Measurements from ENCODE around the gene KIAA0586. TPM values are rescaled to one million over a fixed set of nuclear protein-coding genes. Genes with fewer than 3 reads are reported as not detected.

The KIAA0586 gene
- total RNA-seq, 1 experiment from 2014 or later: 25.7 TPM

- peak within 1 kb of the TSS; percentile 79 for H3K4me2 ChIP-seq (ENCODE audit: low read length)
- TF ChIP-seq MAX (IDR thresholded peaks at IDR 0.05): peak; percentile 94
- TF ChIP-seq YY1 (IDR thresholded peaks at IDR 0.05; ENCODE audit: extremely low read depth, insufficient replicate concordance, low read depth, low read length): peak; percentile 11
- TF ChIP-seq ZFX (IDR thresholded peaks at IDR 0.05): peak; percentile 70
- TF ChIP-seq RAD21 (IDR thresholded peaks at IDR 0.05; ENCODE audit: low read depth): peak; percentile 31; the same call in 1 of the 2 replicates
- no peak for TF ChIP-seq FOSL1 (IDR thresholded peaks at IDR 0.05; ENCODE audit: low read depth)
- TF ChIP-seq POLR2AphosphoS5 (IDR thresholded peaks at IDR 0.05; ENCODE audit: low read depth, low read length): 0 out of 2 replicates have a peak, but pooled peaks have one; percentile 20
- TF ChIP-seq, protein P1, sequence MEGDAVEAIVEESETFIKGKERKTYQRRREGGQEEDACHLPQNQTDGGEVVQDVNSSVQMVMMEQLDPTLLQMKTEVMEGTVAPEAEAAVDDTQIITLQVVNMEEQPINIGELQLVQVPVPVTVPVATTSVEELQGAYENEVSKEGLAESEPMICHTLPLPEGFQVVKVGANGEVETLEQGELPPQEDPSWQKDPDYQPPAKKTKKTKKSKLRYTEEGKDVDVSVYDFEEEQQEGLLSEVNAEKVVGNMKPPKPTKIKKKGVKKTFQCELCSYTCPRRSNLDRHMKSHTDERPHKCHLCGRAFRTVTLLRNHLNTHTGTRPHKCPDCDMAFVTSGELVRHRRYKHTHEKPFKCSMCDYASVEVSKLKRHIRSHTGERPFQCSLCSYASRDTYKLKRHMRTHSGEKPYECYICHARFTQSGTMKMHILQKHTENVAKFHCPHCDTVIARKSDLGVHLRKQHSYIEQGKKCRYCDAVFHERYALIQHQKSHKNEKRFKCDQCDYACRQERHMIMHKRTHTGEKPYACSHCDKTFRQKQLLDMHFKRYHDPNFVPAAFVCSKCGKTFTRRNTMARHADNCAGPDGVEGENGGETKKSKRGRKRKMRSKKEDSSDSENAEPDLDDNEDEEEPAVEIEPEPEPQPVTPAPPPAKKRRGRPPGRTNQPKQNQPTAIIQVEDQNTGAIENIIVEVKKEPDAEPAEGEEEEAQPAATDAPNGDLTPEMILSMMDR (IDR thresholded peaks at IDR 0.05 in 2 of 3, conservative IDR thresholded peaks at IDR 0.05 in 1 of 3; ENCODE audit: borderline replicate concordance in 1 of 3, insufficient read depth in 1 of 3, low read depth in 2 of 3, low read length in 2 of 3): peak; percentile 8 to 80 (median 68); a peak in 4 of 6 replicates
- TF ChIP-seq CBX3 (IDR thresholded peaks at IDR 0.05; ENCODE audit: low read depth): peak; percentile 73; the same call in 1 of the 2 replicates
- TF ChIP-seq, protein P2, sequence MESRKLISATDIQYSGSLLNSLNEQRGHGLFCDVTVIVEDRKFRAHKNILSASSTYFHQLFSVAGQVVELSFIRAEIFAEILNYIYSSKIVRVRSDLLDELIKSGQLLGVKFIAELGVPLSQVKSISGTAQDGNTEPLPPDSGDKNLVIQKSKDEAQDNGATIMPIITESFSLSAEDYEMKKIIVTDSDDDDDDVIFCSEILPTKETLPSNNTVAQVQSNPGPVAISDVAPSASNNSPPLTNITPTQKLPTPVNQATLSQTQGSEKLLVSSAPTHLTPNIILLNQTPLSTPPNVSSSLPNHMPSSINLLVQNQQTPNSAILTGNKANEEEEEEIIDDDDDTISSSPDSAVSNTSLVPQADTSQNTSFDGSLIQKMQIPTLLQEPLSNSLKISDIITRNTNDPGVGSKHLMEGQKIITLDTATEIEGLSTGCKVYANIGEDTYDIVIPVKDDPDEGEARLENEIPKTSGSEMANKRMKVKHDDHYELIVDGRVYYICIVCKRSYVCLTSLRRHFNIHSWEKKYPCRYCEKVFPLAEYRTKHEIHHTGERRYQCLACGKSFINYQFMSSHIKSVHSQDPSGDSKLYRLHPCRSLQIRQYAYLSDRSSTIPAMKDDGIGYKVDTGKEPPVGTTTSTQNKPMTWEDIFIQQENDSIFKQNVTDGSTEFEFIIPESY (IDR thresholded peaks at IDR 0.05; ENCODE audit: extremely low read depth, insufficient replicate concordance, low read length): no peak
- intact Hi-C loops (cut with micrococcal nuclease): no loop called here
- no TSS peak for BruUV-seq (replicated peaks)
- H3K27ac ChIP-seq (ENCODE audit: low read depth, low read length): peak within 1 kb of the TSS; percentile 34; the same call in 1 of the 2 replicates
- peaks cover 0 to 15% of the 10 kb centered on the region in 2 experiments; a peak in 3 of 4 replicates for H3K4me1 ChIP-seq (ENCODE audit: control insufficient read depth in 1 of 2, insufficient read depth in 2 of 2, low read length in 2 of 2)
- no peaks in the 10 kb centered on the region for H3K36me3 ChIP-seq (ENCODE audit: control insufficient read depth in 1 of 2, insufficient read depth in 2 of 2, low read length in 2 of 2)
- ChIA-PET CTCF (interaction anchor here (1.0 to 1.5 kb wide), 7 partner anchors 10 to 288 kb away, joined by 3 to 6 read pairs (median 3); partner anchors contain the start of gene ARID4A), RAD21 (ENCODE audit: low non-redundant PET in 1 of 2, low total read pairs in 2 of 2, uncharacterized antibody in 2 of 2, unreplicated experiment in 2 of 2) (no interaction called here), POLR2A (interaction anchor here (0.9 kb wide), 1 partner anchor 98 kb away, joined by 3 read pairs; the partner anchor contains the start of gene ARID4A)
- no peaks in the 10 kb centered on the region for H4K20me1 ChIP-seq (ENCODE audit: insufficient read depth)
- H3K4me3 ChIP-seq (replicated peaks in 1 of 2; ENCODE audit: low read depth in 1 of 2, low read length in 2 of 2): peak within 1 kb of the TSS; percentile 28 to 55
- H2AFZ ChIP-seq (ENCODE audit: low read depth, low read length, poor library complexity, severe bottlenecking): peak within 1 kb of the TSS; percentile 99
- H3K27me3 ChIP-seq (ENCODE audit: insufficient read depth, low read length): no peaks in the 10 kb centered on the region
- DNase-seq (ENCODE audit: low read depth, low spot score): peak; percentile 15
- H3K9ac ChIP-seq (ENCODE audit: low read length): peak within 1 kb of the TSS; percentile 50
- ATAC-seq: peak; percentile 98
- H3K9me3 ChIP-seq (ENCODE audit: control insufficient read depth in 1 of 2, insufficient read depth in 1 of 2, low read depth in 1 of 2, low read length in 2 of 2): no peaks in the 10 kb centered on the region
- no peaks in the 10 kb centered on the region for H3K79me2 ChIP-seq (ENCODE audit: insufficient read depth, low read length)
- no peaks in the 10 kb centered on the region for H3K9me2 ChIP-seq (ENCODE audit: insufficient read depth)
Measured at GRCh38 chr14:58395812-58396788, 31.4 kb upstream of the KIAA0586 start, which contains the start of gene TOMM20L. Gene TOMM20L, plus strand, starts transcription at chr14:58395930. Its CDS starts 28 bp downstream, at chr14:58395958.

All from HCT116 (cell line).